SK-N-SH treated with all-trans-retinoic acid at 6 μM for 48 hours (cell line): ENCODE data around the gene ARIH2.

Experiments
- ARNTL ChIP-seq: fragments of 450-650 bp; formaldehyde crosslinking; IDR thresholded peaks from 2 replicates; pipeline ENCODE4 v1.5.0; 2020; ENCODE audit warnings: low read depth, mild to moderate bottlenecking, moderate library complexity, borderline replicate concordance
- CREB5 ChIP-seq: fragments of 250-450 bp; sonication (Bioruptor Pico); IDR thresholded peaks from 2 replicates; pipeline ENCODE4 v1.5.1; 2020; ENCODE audit warnings: low read depth, mild to moderate bottlenecking, moderate library complexity
- OSR1 ChIP-seq: fragments of 250-450 bp; sonication (Bioruptor Pico); IDR thresholded peaks from 2 replicates; pipeline ENCODE4 v1.8.0; 2022; ENCODE audit warnings: moderate library complexity, mild to moderate bottlenecking, inconsistent platforms
- PATZ1 ChIP-seq: fragments of 250-450 bp; sonication (Bioruptor Pico); IDR thresholded peaks from 2 replicates; pipeline ENCODE4 v1.8.0; 2020; ENCODE audit warnings: mild to moderate bottlenecking, moderate library complexity, borderline replicate concordance
- POU6F1 ChIP-seq: fragments of 250-450 bp; sonication (Bioruptor Pico); IDR thresholded peaks from 2 replicates; pipeline ENCODE4 v1.8.0; 2021; ENCODE audit warnings: low read depth, mild to moderate bottlenecking, moderate library complexity, borderline replicate concordance
- RARB ChIP-seq: fragments of 250-450 bp; sonication (Bioruptor Pico); IDR thresholded peaks from 2 replicates; pipeline ENCODE4 v1.8.0; 2021; ENCODE audit warnings: mild to moderate bottlenecking, moderate library complexity

- TF ChIP-seq RARB (no peak), ARNTL (CRISPR knock-in tag) (no peak), OSR1 (CRISPR knock-in tag) (no peak), PATZ1 (no peak), POU6F1 (no peak), CREB5 (CRISPR knock-in tag) (no peak)
Measured at GRCh38 chr3:49027634-49028033, 109.0 kb downstream of the ARIH2 start.
